Nephron (organoid): ENCODE data around the gene PIGL.

ENCODE experiments used
- H3K27ac Mint-ChIP-seq, 3 experiments: 2 replicates each; pipeline ENCODE4 v1.8.0; 2020; ENCODE audit warnings: mixed read lengths in 3 of 3, mild to moderate bottlenecking in 2 of 3, moderate library complexity in 1 of 3
- H3K27me3 Mint-ChIP-seq: 2 replicates; pipeline ENCODE4 v1.8.0; 2021; ENCODE audit warnings: low read depth, mild to moderate bottlenecking, moderate library complexity, mixed read lengths
- H3K36me3 Mint-ChIP-seq: 2 replicates; pipeline ENCODE4 v1.8.0; 2020; ENCODE audit warnings: low read depth, mixed read lengths
- H3K4me1 Mint-ChIP-seq: 2 replicates; pipeline ENCODE4 v1.8.0; 2020; ENCODE audit warnings: mixed read lengths
- H3K4me3 Mint-ChIP-seq, 3 experiments: 2 replicates each; pipeline ENCODE4 v1.8.0; 2020; ENCODE audit warnings: mild to moderate bottlenecking in 3 of 3, mixed read lengths in 3 of 3, moderate library complexity in 2 of 3
- H3K9me3 Mint-ChIP-seq: 2 replicates; pipeline ENCODE4 v1.8.0; 2020; ENCODE audit warnings: mixed read lengths
- CTCF ChIP-seq, 3 experiments: fragments of 200-600 bp; sonication (generic); IDR thresholded peaks; one replicate each; pipeline ENCODE4 v1.5.0; 2021; ENCODE audit warnings: antibody characterized with exemption in 3 of 3; ENCODE audit not compliant: unreplicated experiment in 3 of 3

Gene PIGL

DNA sequence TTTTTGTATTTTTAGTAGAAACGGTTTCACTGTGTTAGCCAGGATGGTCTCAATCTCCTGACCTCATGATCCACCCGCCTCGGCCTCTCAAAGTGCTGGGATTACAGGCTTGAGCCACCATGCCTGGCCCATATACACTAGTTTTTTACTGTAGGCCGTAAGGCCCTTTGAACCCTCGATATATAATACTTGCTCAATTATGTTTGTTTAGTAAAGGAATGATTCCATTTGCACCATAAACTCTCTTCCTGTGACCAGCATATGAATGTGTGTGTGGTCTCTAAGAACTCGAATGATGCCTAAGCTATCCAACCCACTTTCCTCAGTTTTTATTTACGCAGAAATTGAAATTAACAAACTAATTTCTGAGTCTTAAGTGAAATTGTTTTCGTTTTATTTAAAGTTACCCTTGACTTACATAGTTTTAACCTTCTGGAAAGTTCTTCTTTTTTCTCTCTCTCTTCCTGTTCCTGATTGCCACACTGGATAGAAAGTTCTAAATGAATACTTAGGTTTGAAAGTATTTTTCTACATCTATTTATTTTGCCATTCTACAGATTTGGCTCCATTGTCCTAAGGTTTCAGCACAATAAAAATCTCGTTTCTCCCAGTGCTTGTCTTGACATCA, 37.9 kb downstream of the PIGL start:
- H3K27me3 Mint-ChIP-seq, result no peaks in the 10 kb centered on the region
- no peak for TF ChIP-seq CTCF (IDR thresholded peaks at IDR 0.05; ENCODE audit: unreplicated experiment in 3 of 3)

GRCh38 chr17:16255481-16255921, 38.5 kb downstream of the PIGL start:
- Mint-ChIP-seq H3K4me1 (peaks cover 20% of the 10 kb centered on the region), H3K27ac (peak overlapping the region; percentile 86 to 94 (median 91)), H3K36me3 (peaks cover 12% of the 10 kb centered on the region), H3K27me3 (no peaks in the 10 kb centered on the region), H3K4me3 (peak overlapping the region in 2 of 3 experiments; percentile 1 to 21), H3K9me3 (no peaks in the 10 kb centered on the region)
- no peak for TF ChIP-seq CTCF (IDR thresholded peaks at IDR 0.05; ENCODE audit: unreplicated experiment in 3 of 3)

More for the DNA sequence above, 37.9 kb downstream of the PIGL start:
- Mint-ChIP-seq H3K27ac (peak overlapping the region; percentile 86 to 94 (median 91)), H3K4me1 (peaks cover 20% of the 10 kb centered on the region), H3K9me3 (no peaks in the 10 kb centered on the region), H3K4me3 (peak overlapping the region in 1 of 3 experiments; percentile 21), H3K36me3 (peaks cover 12% of the 10 kb centered on the region)

DNA sequence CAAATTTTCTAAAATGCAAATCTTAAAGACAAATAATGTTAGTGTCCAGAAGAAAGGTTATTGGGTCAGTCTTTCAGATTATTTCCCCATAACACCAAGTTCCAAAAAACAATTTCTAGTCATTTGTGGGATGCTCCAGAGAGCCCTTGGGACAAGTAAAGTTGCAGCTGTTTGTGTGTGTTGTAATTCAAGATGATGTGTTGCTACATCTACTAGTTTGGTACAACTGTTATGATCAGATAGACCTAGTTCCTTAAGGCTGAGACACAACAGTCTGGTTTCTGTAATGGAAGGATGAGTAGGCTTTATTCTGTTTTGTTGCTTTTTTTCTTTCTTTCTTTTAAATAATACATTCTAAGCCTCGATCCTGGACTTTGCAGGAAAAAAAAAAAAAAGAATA, 41.9 kb downstream of the PIGL start:
- H3K36me3 Mint-ChIP-seq, result peaks cover 9% of the 10 kb centered on the region

GRCh38 chr17:16259926-16260325, 42.9 kb downstream of the PIGL start:
- Mint-ChIP-seq H3K9me3 (no peaks in the 10 kb centered on the region), H3K4me3 (no peak overlapping the region), H3K36me3 (peaks cover 7% of the 10 kb centered on the region), H3K27me3 (no peaks in the 10 kb centered on the region), H3K27ac (no peak overlapping the region), H3K4me1 (peaks cover 18% of the 10 kb centered on the region)
- no peak for TF ChIP-seq CTCF (IDR thresholded peaks at IDR 0.05; ENCODE audit: unreplicated experiment in 3 of 3)

More for the DNA sequence above, 41.9 kb downstream of the PIGL start:
- no peaks in the 10 kb centered on the region for H3K9me3 Mint-ChIP-seq
- no peak for TF ChIP-seq CTCF (IDR thresholded peaks at IDR 0.05; ENCODE audit: unreplicated experiment in 3 of 3)
- H3K27ac Mint-ChIP-seq, result peak overlapping the region in 1 of 3 experiments; percentile 13
- H3K4me3 Mint-ChIP-seq, result no peak overlapping the region
- peaks cover 20% of the 10 kb centered on the region for H3K4me1 Mint-ChIP-seq
- H3K27me3 Mint-ChIP-seq, result no peaks in the 10 kb centered on the region

GRCh38 chr17:16261049-16261448, 44.0 kb downstream of the PIGL start:
- Mint-ChIP-seq H3K36me3 (peaks cover 7% of the 10 kb centered on the region), H3K4me3 (no peak overlapping the region), H3K27ac (no peak overlapping the region), H3K27me3 (no peaks in the 10 kb centered on the region), H3K9me3 (no peaks in the 10 kb centered on the region), H3K4me1 (peaks cover 7% of the 10 kb centered on the region)
- TF ChIP-seq CTCF (IDR thresholded peaks at IDR 0.05; ENCODE audit: unreplicated experiment in 3 of 3), result no peak

DNA sequence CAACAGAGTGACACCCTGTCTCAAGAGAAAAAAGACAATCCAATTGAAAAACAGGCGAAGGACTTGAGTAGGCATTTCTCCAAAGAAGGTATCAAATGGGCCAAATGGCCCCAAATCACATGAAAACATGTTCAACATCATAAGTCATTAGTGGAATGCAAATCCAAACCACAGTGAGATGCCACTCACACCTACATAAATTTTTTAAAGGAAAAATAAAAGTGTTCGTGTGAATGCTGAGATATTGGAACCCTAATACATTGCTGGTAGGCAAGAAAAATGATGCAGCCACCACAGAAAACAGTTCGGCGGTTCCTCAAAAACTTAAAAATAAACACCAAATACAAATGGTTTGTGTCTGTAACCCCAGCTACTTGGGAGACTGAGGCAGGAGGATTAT, 45.2 kb downstream of the PIGL start:
- H3K4me3 Mint-ChIP-seq, result no peak overlapping the region
- peaks cover 10% of the 10 kb centered on the region for H3K36me3 Mint-ChIP-seq
- peaks cover 6% of the 10 kb centered on the region for H3K4me1 Mint-ChIP-seq
- H3K27ac Mint-ChIP-seq, result no peak overlapping the region
- TF ChIP-seq CTCF (IDR thresholded peaks at IDR 0.05; ENCODE audit: unreplicated experiment in 3 of 3), result no peak
- H3K27me3 Mint-ChIP-seq, result no peaks in the 10 kb centered on the region
- no peaks in the 10 kb centered on the region for H3K9me3 Mint-ChIP-seq
